GM10248 (cell line): ENCODE measurements around the gene VCL.

ENCODE experiments used
- CTCF ChIA-PET: fragments of 300-600 bp; sonication (Branson Sonifier 250); formaldehyde crosslinking; extraction: SDS; loops from one replicate; lab custom pipeline; 2021; ENCODE audit warnings: antibody characterized with exemption; lab: Yijun Ruan, JAX
- POLR2A ChIA-PET: fragments of 350-650 bp; sonication (Branson Sonifier 250); formaldehyde crosslinking; extraction: SDS; loops from one replicate; lab custom pipeline; 2020; ENCODE audit warnings: antibody characterized with exemption; lab: Yijun Ruan, JAX
- DNase-seq: peaks from one replicate; pipeline ENCODE4 v3.0.0; 2012; ENCODE audit errors: extremely low spot score
- TF ChIP-seq, protein P1 (sequence below): IDR thresholded peaks from 2 replicates; pipeline ENCODE4 v1.5.1; 2012; ENCODE audit warnings: mild to moderate bottlenecking, low read depth; ENCODE audit errors: extremely low read depth, missing control alignments, control extremely low read depth

Gene VCL

DNA sequence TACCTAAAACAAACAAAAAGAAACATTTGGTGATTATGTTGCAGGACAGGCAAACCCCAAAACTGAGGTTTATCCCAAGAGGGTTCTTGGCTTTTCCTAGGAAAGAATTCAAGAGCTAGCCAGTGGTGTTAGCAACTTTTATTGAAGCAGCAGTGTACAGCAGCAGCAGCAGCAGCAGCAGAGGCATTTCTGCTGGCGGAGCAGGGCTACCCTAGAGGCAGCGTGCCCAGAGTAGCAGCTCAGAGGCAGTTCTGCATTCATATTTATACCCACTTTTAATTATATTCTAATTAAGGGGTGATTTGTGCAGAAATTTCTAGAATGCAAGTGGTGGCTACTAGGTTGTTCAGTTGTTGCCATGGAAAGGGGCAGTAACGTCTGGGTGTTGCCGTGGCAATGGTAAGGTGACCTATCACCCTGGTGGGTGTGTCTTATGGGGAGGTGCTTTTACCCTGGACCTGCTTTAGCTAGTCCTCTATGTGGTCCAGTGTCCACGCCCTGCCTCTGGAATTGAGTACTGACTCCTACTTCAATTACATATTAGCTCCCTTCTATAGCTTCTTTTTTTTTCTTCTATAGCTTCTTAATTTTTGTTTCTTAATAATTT lies 53.9 kb downstream of the VCL start:
- POLR2A ChIA-PET, result interaction anchor here (0.6 kb wide), 1 partner anchor 145 kb away, joined by 4 read pairs; no protein-coding TSS in a partner anchor
- TF ChIP-seq, protein P1, sequence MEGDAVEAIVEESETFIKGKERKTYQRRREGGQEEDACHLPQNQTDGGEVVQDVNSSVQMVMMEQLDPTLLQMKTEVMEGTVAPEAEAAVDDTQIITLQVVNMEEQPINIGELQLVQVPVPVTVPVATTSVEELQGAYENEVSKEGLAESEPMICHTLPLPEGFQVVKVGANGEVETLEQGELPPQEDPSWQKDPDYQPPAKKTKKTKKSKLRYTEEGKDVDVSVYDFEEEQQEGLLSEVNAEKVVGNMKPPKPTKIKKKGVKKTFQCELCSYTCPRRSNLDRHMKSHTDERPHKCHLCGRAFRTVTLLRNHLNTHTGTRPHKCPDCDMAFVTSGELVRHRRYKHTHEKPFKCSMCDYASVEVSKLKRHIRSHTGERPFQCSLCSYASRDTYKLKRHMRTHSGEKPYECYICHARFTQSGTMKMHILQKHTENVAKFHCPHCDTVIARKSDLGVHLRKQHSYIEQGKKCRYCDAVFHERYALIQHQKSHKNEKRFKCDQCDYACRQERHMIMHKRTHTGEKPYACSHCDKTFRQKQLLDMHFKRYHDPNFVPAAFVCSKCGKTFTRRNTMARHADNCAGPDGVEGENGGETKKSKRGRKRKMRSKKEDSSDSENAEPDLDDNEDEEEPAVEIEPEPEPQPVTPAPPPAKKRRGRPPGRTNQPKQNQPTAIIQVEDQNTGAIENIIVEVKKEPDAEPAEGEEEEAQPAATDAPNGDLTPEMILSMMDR, result no peak
- no peak for DNase-seq
- CTCF ChIA-PET, result interaction anchor here (0.7 to 2.3 kb wide), 5 partner anchors 12 to 111 kb away, joined by 3 to 8 read pairs (median 7); no protein-coding TSS in a partner anchor

GRCh38 chr10:74052994-74053393 lies 55.1 kb downstream of the VCL start:
- ChIA-PET CTCF (interaction anchor here (1.9 to 2.3 kb wide), 3 partner anchors 13 to 96 kb away, joined by 7 to 8 read pairs (median 7); no protein-coding TSS in a partner anchor), POLR2A (interaction anchor here (0.6 kb wide), 1 partner anchor 114 kb away, joined by 3 read pairs; no protein-coding TSS in a partner anchor)
- TF ChIP-seq, protein P1, result no peak
- no peak for DNase-seq

- TF ChIP-seq, protein P1, result no peak
- DNase-seq, result no peak
- ChIA-PET POLR2A (interaction anchor here (0.6 kb wide), 1 partner anchor 138 kb away, joined by 6 read pairs; no protein-coding TSS in a partner anchor), CTCF (interaction anchor here (0.9 to 2.0 kb wide), 3 partner anchors 16 to 47 kb away, joined by 3 to 8 read pairs (median 4); no protein-coding TSS in a partner anchor)
These were observed 57.6 kb downstream of the VCL start for GRCh38 chr10:74055383-74056049.

GRCh38 chr10:74056050-74056818 lies 58.3 kb downstream of the VCL start:
- ChIA-PET CTCF (interaction anchor here (0.9 to 2.0 kb wide), 5 partner anchors 10 to 177 kb away, joined by 3 to 8 read pairs (median 3); no protein-coding TSS in a partner anchor), POLR2A (interaction anchor here (0.6 kb wide), 1 partner anchor 139 kb away, joined by 6 read pairs; no protein-coding TSS in a partner anchor)
- TF ChIP-seq, protein P1, result no peak
- no peak for DNase-seq

GRCh38 chr10:74058071-74058470 lies 60.2 kb downstream of the VCL start:
- DNase-seq, result no peak
- CTCF ChIA-PET, result interaction anchor here (0.8 to 1.6 kb wide), 6 partner anchors 8 to 172 kb away, joined by 3 to 7 read pairs (median 4); no protein-coding TSS in a partner anchor
- POLR2A ChIA-PET, result no interaction called here
- TF ChIP-seq, protein P1, result no peak
